ENCODE results near the gene TNFAIP1. TPM values are rescaled to one million over a fixed set of nuclear protein-coding genes. Genes with fewer than 3 reads are reported as not detected.

The TNFAIP1 gene
- total RNA-seq, 3 donors from 2014 or later, result 19.5 to 24.2 (median 23.1) TPM

DNA sequence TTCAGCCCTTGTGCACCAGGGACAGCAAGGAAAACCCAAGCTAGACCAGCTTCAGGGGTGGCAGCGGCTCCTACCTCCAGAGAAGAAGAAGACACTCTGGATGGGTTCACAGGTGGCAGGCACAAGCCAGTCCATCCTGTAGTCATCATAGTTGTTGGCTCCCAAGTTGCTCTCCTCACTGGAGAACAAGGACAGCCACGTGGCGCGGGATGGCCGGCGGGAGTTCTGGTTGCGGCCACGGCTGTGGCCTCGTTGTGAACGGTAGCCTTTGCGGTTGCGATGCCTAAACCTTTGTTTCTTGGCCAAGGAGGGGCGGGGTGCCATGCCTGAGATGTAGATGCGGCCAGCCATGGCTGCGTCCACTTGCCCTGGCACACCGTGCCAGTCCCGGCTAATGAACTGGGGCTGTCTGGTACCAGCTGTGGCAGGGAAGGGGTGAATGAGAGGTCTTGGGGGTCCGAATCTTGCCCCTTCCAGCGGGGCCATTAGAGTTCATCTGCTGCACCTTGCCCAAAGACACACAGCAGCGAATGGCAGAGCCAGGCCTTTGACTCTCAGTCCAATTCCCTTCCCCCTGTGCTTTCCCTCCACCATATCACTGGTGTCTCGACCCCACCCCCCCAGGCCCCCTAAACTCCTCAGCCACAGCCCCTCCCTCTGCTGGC, 32.2 kb downstream of the TNFAIP1 start:
- DNase-seq (no peak), ATAC-seq (no peak)
- Mint-ChIP-seq H3K9me3 (no peaks in the 10 kb centered on the region), H3K4me3 (no peak overlapping the region), H3K4me1 (ENCODE audit: low read depth) (peaks cover 7% of the 10 kb centered on the region), H3K27me3 (ENCODE audit: low read depth) (no peaks in the 10 kb centered on the region), H3K36me3 (ENCODE audit: insufficient read depth) (no peaks in the 10 kb centered on the region)

DNA sequence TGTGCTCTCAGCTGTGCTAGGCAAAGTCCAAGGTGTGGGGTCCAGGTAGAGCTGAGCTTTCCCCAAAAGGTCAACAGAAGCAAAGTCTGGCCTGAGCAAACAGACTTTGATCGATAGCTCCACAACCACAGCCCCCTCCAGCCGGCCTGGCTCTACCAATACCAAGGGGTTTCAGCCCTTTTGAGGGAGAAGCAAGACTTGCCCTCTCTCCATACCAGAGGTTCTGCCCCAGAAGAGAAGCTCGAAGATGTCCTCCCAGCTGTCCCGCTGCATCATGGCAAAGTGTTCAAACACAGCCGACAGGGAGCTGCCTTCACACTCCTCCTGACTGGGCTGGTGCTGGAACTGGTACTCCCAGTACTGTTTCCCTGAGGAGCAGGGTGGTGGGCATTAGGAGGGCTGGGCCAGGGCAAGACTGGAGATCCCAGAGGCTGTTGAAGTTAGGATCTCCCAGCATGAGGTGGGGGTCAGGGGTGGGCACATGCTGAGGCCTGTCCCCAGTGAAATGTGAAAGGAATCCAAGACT, 32.8 kb downstream of the TNFAIP1 start:
- Mint-ChIP-seq H3K4me1 (ENCODE audit: low read depth) (peaks cover 13% of the 10 kb centered on the region), H3K9me3 (no peaks in the 10 kb centered on the region), H3K27me3 (ENCODE audit: low read depth) (no peaks in the 10 kb centered on the region)

DNA sequence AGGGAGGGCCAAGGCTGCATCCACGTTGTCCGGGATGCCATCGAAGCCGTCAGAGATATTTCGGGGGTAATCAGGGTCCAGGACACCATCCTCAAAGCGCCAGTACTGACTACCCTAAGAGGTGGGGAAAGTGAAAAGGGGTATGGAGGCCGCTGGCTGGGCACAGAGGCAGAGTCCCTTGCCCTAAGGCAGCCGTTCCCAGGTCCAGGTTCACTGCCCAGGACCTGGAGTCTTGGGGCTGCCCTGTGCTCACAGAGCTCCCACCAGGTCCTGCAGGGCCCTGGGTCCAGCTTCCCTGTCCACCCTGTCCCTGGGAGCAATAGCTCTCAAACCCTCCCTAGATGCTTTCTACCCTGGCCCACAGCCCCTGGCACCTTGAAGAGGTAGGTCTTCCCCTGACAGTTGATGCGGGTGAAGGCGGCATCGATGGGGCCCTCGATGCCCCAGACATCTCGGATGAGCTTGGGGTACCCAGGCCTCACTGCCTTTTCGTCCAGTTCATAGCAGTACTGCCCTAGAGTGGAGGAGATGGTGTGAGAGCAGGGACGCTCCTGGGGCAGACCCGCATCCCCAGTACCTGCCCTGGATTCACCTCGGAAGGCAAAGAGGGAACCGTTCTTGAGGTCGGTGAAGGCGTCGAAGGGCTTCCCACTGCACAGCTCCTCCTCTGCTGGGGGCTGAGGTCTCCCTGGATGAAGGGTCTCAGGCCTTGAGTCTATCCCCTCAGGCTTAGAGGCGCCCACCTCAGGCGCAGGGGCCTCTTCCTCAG, 33.5 kb downstream of the TNFAIP1 start:
- DNase-seq (no peak), ATAC-seq (no peak)
- no peaks in the 10 kb centered on the region for H3K36me3 Mint-ChIP-seq (ENCODE audit: insufficient read depth)
- H3K27me3 Mint-ChIP-seq (ENCODE audit: low read depth), result no peaks in the 10 kb centered on the region
- H3K4me1 Mint-ChIP-seq (ENCODE audit: low read depth), result peaks cover 16% of the 10 kb centered on the region
- H3K9me3 Mint-ChIP-seq, result no peaks in the 10 kb centered on the region
- no peak overlapping the region for H3K4me3 Mint-ChIP-seq

More for the DNA sequence above, 32.8 kb downstream of the TNFAIP1 start:
- Mint-ChIP-seq H3K36me3 (ENCODE audit: insufficient read depth) (no peaks in the 10 kb centered on the region), H3K4me3 (no peak overlapping the region)
- no peak for DNase-seq
- no peak for ATAC-seq

DNA sequence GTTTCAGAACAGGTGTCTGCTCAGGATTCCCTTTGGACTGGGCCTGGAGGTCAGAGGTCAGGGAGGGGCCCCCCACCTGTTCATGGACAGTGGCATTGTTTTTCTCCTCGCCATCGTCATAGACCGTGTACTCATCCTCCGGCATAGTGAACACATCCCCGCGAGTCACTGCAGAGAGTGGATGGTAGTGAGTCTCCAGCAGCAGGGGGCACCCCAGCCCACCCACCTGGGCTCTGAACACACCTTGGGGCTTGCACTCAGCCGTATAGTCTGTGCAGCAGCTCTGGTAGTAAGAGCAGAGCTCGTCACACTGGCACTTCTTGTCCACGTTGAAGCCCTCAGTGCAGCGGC, 34.1 kb downstream of the TNFAIP1 start:
- no peak for ATAC-seq
- Mint-ChIP-seq H3K36me3 (ENCODE audit: insufficient read depth) (no peaks in the 10 kb centered on the region), H3K4me1 (ENCODE audit: low read depth) (peaks cover 16% of the 10 kb centered on the region), H3K4me3 (no peak overlapping the region), H3K27me3 (ENCODE audit: low read depth) (no peaks in the 10 kb centered on the region), H3K9me3 (no peaks in the 10 kb centered on the region)
- no peak for DNase-seq

DNA sequence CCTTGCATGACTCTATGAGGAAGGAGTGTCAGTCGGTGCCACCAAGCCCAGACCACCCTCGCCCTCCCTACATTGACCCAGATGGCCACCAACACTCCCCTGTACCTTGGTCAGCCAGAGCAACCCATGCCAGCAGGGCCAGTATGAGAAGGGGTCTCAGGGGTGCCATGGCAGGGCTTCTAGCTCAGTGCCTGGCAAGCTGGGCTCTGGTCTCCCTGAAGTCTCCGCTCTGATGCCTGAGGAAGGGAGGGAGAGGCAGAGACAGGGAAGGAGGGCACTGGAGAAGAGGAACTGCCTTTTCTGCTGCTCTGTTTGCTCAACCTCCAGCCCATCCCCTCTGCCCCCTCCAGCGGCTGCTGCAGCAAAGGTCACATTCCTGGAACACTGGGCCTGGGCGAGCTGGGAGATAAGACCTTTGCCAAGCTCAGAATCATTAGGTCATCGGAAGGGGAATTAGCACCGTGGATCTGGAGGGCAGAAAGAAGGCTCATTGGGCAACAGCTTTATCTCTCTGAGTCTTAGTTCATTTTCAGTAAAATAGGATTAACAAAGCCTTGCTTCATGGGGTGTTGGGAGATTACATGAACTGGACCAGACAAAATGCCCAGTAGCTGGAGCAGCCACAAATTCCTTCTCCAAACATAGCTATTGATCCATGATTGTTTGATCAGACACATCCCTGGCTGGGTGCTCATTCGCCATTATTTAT, 34.6 kb downstream of the TNFAIP1 start, which contains the start of gene VTN:
Gene VTN (minus strand): TSS at position 273 of the 709 bp plus-strand sequence. CDS start 104 bp downstream, at position 169.
- DNase-seq (no peak), ATAC-seq (no peak)
- H3K4me1 Mint-ChIP-seq (ENCODE audit: low read depth), result peaks cover 16% of the 10 kb centered on the region
- no peaks in the 10 kb centered on the region for H3K27me3 Mint-ChIP-seq (ENCODE audit: low read depth)
- peak within 1 kb of the TSS; percentile 90 for H3K4me3 Mint-ChIP-seq
- no peaks in the 10 kb centered on the region for H3K9me3 Mint-ChIP-seq
- H3K36me3 Mint-ChIP-seq (ENCODE audit: insufficient read depth), result no peaks in the 10 kb centered on the region

DNA sequence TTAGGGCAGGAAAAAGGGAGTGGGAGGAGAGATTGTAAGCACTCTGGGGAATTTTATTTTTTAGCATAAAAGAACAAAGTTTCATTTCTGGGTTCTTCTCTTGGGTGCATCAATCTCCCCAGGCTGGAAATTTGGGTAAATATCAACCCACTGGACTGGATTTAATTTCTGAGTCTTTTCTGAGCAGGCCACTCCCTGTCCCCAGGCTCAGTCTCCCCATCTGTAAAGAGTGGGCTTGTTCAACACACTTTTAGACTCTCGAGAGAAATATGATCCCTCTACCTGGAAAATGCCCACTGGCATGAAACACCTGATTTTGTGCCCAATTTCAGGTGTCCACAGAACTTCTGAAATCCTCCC, 35.2 kb downstream of the TNFAIP1 start:
- Mint-ChIP-seq H3K27me3 (ENCODE audit: low read depth) (no peaks in the 10 kb centered on the region), H3K9me3 (no peaks in the 10 kb centered on the region), H3K4me3 (peak overlapping the region; percentile 90), H3K36me3 (ENCODE audit: insufficient read depth) (no peaks in the 10 kb centered on the region), H3K4me1 (ENCODE audit: low read depth) (peaks cover 16% of the 10 kb centered on the region)
- DNase-seq, result no peak
- no peak for ATAC-seq

DNA sequence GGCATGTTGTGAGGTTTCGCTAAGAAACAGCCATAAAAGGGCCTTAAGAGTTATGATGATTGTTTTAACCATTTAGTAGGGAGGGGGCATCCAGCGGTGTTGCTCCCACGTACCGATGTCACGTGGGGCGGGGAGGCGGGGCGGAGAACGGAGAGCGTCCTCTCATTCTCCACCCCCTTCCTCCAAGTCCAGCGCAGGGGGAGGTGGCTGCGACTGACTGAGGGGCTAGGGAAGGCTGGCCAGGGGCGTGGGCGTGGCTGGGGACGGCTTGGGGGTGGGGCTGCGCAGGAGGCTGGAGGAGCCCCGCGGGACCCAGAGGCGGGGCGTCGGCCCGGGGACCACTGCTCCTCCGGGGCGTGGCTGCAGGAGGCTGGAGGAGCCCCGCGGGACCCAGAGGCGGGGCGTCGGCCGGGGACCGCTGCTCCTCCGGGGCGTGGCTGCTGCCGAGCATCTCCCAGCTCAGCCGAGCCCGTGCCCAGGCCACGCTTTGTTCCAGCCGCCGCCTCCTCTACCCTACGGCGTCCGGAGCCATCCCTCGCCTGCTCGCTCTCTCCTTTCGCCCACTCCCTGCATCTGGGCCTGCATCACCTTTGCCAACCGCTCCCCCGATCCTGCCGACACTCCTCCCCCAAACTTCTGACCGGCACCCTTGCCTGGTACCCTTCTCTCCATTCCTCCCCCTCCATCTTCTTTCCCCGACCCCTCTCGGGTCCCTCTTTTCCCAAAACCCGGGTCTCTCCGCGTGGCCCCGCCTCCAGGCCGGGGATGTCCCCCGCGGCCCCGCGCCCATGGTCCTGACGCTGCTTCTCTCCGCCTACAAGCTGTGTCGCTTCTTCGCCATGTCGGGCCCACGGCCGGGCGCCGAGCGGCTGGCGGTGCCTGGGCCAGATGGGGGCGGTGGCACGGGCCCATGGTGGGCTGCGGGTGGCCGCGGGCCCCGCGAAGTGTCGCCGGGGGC, 36.0 kb downstream of the TNFAIP1 start, which contains the start of gene SARM1:
Gene SARM1 (plus strand): TSS at position 450 of the 958 bp plus-strand sequence. CDS start 339 bp downstream, at position 789.
- H3K4me1 Mint-ChIP-seq (ENCODE audit: low read depth), result peaks cover 16% of the 10 kb centered on the region
- H3K4me3 Mint-ChIP-seq, result peak within 1 kb of the TSS; percentile 90
- no peaks in the 10 kb centered on the region for H3K36me3 Mint-ChIP-seq (ENCODE audit: insufficient read depth)
- ATAC-seq, result peak; percentile 91 to 92
- H3K9me3 Mint-ChIP-seq, result no peaks in the 10 kb centered on the region
- peak; percentile 75 for DNase-seq
- no peaks in the 10 kb centered on the region for H3K27me3 Mint-ChIP-seq (ENCODE audit: low read depth)

DNA sequence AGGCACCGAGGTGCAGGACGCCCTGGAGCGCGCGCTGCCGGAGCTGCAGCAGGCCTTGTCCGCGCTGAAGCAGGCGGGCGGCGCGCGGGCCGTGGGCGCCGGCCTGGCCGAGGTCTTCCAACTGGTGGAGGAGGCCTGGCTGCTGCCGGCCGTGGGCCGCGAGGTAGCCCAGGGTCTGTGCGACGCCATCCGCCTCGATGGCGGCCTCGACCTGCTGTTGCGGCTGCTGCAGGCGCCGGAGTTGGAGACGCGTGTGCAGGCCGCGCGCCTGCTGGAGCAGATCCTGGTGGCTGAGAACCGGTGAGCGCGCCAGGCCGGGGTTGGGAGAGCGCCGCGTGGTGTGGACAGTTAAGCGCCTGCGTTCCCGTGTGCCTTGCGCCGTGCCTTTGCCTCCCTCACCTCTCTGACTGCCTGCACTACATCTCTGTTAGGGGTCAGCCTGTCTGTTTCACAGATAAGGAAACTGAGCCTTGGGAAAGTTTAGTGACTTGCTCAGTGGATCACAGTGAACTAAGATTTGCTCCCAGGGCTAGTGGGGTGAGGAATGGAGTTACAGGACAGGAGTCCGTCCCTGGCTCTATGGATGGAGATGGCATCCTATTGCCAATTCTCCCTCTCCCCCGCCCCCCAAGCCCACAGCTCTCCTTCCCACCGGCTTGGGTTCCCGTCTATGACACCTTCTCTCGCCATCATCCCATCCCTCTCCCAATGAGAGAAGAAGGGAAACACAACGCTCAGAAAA, 36.8 kb downstream of the TNFAIP1 start:
- Mint-ChIP-seq H3K4me3 (peak overlapping the region; percentile 82), H3K4me1 (ENCODE audit: low read depth) (peaks cover 16% of the 10 kb centered on the region), H3K36me3 (ENCODE audit: insufficient read depth) (no peaks in the 10 kb centered on the region), H3K27me3 (ENCODE audit: low read depth) (no peaks in the 10 kb centered on the region), H3K9me3 (no peaks in the 10 kb centered on the region)
- ATAC-seq, result peak; percentile 9 to 19
- no peak for DNase-seq

DNA sequence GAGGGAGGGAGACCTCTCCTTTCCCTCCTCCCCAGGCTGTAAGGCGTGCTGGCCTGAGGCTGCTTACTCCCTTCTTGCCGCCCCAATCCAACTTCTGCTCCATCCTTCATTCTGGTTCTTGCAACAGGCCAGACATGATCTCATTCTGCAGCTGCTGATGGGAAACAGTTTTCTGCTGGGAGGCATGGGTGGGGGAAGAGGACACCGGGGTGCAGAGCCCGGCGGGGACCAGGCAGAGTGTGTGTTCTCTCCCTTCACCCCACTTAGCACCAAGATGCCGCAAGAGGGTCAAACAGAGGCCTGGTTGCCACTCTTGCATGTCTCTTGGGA, 37.3 kb downstream of the TNFAIP1 start:
- H3K4me3 Mint-ChIP-seq, result peak overlapping the region; percentile 82
- peaks cover 16% of the 10 kb centered on the region for H3K4me1 Mint-ChIP-seq (ENCODE audit: low read depth)
- H3K36me3 Mint-ChIP-seq (ENCODE audit: insufficient read depth), result peaks cover under 1% of the 10 kb centered on the region
- DNase-seq (no peak), ATAC-seq (no peak)
- no peaks in the 10 kb centered on the region for H3K27me3 Mint-ChIP-seq (ENCODE audit: low read depth)
- H3K9me3 Mint-ChIP-seq, result no peaks in the 10 kb centered on the region

DNA sequence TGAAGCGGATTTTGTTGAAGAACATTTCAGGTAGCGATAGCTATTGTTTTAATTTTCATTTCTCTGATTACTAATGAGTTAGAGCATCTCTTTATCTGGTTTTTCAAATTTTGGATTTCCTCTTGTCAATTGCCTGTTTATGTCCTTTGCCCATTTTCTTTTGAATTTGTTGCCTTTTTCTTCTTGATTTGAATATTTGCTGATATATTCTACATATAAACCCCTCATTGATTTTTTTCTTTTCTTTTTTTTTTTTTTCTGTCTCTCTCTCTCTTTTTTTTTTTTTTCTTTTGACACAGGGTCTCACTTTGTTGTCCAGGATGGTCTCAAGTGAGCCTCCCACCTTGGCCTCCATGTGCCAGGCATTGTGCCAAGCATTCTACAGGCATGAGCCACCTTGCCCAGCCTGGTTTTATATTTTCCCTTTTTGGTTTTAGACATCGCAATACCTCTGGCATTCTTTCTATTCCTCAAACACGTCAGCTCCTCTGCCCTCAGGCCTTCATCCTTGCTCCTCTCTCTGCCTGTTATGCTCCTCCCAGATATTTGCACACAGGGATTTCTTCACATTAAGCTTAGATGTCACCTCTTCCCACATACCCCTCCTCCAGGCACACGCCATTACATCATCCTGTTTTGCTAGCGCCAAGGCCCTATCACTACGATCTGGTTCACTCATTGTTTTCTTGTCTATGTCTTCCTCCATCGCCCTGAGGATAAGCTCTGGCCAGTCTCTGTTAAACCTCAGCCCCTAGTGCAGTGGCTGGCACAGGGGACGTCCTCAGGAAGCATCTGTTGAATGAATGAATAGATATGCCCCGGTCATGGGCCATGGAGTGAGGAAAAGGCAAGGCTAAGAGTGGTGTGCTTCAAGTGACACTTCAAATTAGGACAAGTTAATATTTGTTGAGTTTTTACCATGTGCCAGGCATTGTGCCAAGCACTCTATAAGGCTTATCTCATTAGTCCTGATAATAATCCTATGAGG, 44.5 kb downstream of the TNFAIP1 start:
- Mint-ChIP-seq H3K36me3 (ENCODE audit: insufficient read depth) (peaks cover 9% of the 10 kb centered on the region), H3K27me3 (ENCODE audit: low read depth) (no peaks in the 10 kb centered on the region), H3K4me1 (ENCODE audit: low read depth) (peaks cover 21% of the 10 kb centered on the region), H3K4me3 (no peak overlapping the region), H3K9me3 (no peaks in the 10 kb centered on the region)
- no peak for ATAC-seq
- DNase-seq, result no peak

DNA sequence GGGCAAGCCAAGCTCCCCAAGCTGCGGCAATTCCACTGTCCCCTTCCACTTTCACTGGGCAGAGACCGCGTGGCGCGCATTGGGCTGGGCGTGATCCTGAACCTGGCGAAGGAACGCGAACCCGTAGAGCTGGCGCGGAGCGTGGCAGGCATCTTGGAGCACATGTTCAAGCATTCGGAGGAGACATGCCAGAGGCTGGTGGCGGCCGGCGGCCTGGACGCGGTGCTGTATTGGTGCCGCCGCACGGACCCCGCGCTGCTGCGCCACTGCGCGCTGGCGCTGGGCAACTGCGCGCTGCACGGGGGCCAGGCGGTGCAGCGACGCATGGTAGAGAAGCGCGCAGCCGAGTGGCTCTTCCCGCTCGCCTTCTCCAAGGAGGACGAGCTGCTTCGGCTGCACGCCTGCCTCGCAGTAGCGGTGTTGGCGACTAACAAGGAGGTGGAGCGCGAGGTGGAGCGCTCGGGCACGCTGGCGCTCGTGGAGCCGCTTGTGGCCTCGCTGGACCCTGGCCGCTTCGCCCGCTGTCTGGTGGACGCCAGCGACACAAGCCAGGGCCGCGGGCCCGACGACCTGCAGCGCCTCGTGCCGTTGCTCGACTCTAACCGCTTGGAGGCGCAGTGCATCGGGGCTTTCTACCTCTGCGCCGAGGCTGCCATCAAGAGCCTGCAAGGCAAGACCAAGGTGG, 45.7 kb downstream of the TNFAIP1 start:
- H3K27me3 Mint-ChIP-seq (ENCODE audit: low read depth), result no peaks in the 10 kb centered on the region
- peak overlapping the region; percentile 62 for H3K4me3 Mint-ChIP-seq
- peaks cover 9% of the 10 kb centered on the region for H3K36me3 Mint-ChIP-seq (ENCODE audit: insufficient read depth)
- H3K4me1 Mint-ChIP-seq (ENCODE audit: low read depth), result peaks cover 25% of the 10 kb centered on the region
- DNase-seq (no peak), ATAC-seq (no peak)
- H3K9me3 Mint-ChIP-seq, result no peaks in the 10 kb centered on the region
